K562 (cell line): ENCODE data around the gene FMOD. TPM values are rescaled to one million over a fixed set of nuclear protein-coding genes. Genes with fewer than 3 reads are reported as not detected.
A peak's percentile ranks its signal among the peaks of the same experiment; 100 is the strongest.

ENCODE experiments used
- CREBBP ChIP-seq: IDR thresholded peaks from one replicate; pipeline ENCODE4 v1.6.1; 2012; ENCODE audit warnings: low read depth, mild to moderate bottlenecking, control low read depth, inconsistent platforms, low read length
- EGR1 ChIP-seq: fragments of 450-650 bp; conservative IDR thresholded peaks from 2 replicates; pipeline ENCODE4 v1.6.1; 2017; ENCODE audit warnings: mild to moderate bottlenecking
- FOS ChIP-seq: IDR thresholded peaks from 3 replicates; pipeline ENCODE4 v1.6.1; 2011; ENCODE audit not compliant: insufficient read length; ENCODE audit errors: extremely low read depth
- FOXK2 ChIP-seq, 2 experiments: fragments of 450-650 bp; IDR thresholded peaks in 1 of 2; conservative IDR thresholded peaks in 1 of 2; 2 replicates each; pipeline ENCODE4 v1.6.1; 2016; ENCODE audit warnings: low read depth in 2 of 2, mild to moderate bottlenecking in 1 of 2
- GABPB2 ChIP-seq: fragments of 250-450 bp; sonication (Bioruptor Pico); conservative IDR thresholded peaks from 2 replicates; pipeline ENCODE4 v1.5.1; 2021; ENCODE audit warnings: mild to moderate bottlenecking
- ID3 ChIP-seq, 2 experiments: fragments of 250-450 bp in 1 of 2; fragments of 450-650 bp in 1 of 2; sonication (Bioruptor Pico) in 1 of 2; IDR thresholded peaks; 2 replicates each; pipeline versions ENCODE4 v1.6.1 to v1.8.0; 2016 to 2021; ENCODE audit warnings: mild to moderate bottlenecking in 2 of 2, moderate library complexity in 2 of 2, missing compliant biosample characterization in 1 of 2, missing genetic modification characterization in 1 of 2
- JUNB ChIP-seq: fragments of 450-650 bp; formaldehyde crosslinking; conservative IDR thresholded peaks from 2 replicates; pipeline ENCODE4 v1.4.0; 2020; ENCODE audit warnings: mild to moderate bottlenecking
- MAZ ChIP-seq, 2 experiments: fragments of 450-650 bp in 1 of 2; sonication (generic) in 1 of 2; formaldehyde crosslinking; IDR thresholded peaks in 1 of 2; conservative IDR thresholded peaks in 1 of 2; 2 replicates each; pipeline versions ENCODE4 v1.4.0 to v1.5.0; 2020; ENCODE audit warnings: mild to moderate bottlenecking in 1 of 2, missing genetic modification reagents in 1 of 2
- NONO ChIP-seq, 2 experiments: fragments of 200-400 bp in 1 of 2; fragments of 450-650 bp in 1 of 2; formaldehyde crosslinking in 1 of 2; IDR thresholded peaks; 2 replicates each; pipeline ENCODE4 v1.6.1; 2017; ENCODE audit warnings: low read depth in 2 of 2, mild to moderate bottlenecking in 2 of 2, moderate library complexity in 2 of 2, low read length in 1 of 2
- PKNOX1 ChIP-seq: fragments of 450-650 bp; IDR thresholded peaks from 2 replicates; pipeline ENCODE4 v1.6.1; 2016
- PML ChIP-seq: IDR thresholded peaks from 2 replicates; pipeline ENCODE4 v1.6.1; 2012; ENCODE audit warnings: low read length, inconsistent platforms
- RFX7 ChIP-seq: fragments of 250-450 bp; sonication (Bioruptor Pico); IDR thresholded peaks from 2 replicates; pipeline ENCODE4 v1.5.1; 2021; ENCODE audit warnings: mild to moderate bottlenecking
- RHOXF2B ChIP-seq: fragments of 250-450 bp; sonication (Bioruptor Pico); conservative IDR thresholded peaks from 2 replicates; pipeline ENCODE4 v1.5.1; 2021
- SRSF9 ChIP-seq: fragments of 200-400 bp; formaldehyde crosslinking; IDR thresholded peaks from 2 replicates; pipeline ENCODE4 v1.6.1; 2017; ENCODE audit warnings: low read depth, low read length, borderline replicate concordance
- TEAD2 ChIP-seq: fragments of 450-650 bp; IDR thresholded peaks from 2 replicates; pipeline ENCODE4 v1.6.1; 2016; ENCODE audit warnings: missing genetic modification characterization, control low read depth, missing compliant biosample characterization
- TFAM ChIP-seq: fragments of 250-450 bp; sonication (Bioruptor Pico); conservative IDR thresholded peaks from 2 replicates; pipeline ENCODE4 v1.5.0; 2021; ENCODE audit warnings: mild to moderate bottlenecking, moderate library complexity
- ZNF444 ChIP-seq: fragments of 250-450 bp; sonication (Bioruptor Pico); IDR thresholded peaks from 2 replicates; pipeline ENCODE4 v1.4.0; 2020; ENCODE audit warnings: mild to moderate bottlenecking, moderate library complexity
- ZNF699 ChIP-seq: fragments of 250-450 bp; sonication (Bioruptor Pico); IDR thresholded peaks from 2 replicates; pipeline ENCODE4 v1.8.0; 2021; ENCODE audit warnings: mild to moderate bottlenecking, moderate library complexity; ENCODE audit not compliant: insufficient replicate concordance
- ZNF75A ChIP-seq: fragments of 450-650 bp; formaldehyde crosslinking; IDR thresholded peaks from 2 replicates; pipeline ENCODE4 v1.4.0; 2020; ENCODE audit warnings: mild to moderate bottlenecking
- ZNF766 ChIP-seq: fragments of 200-800 bp; sonication (Bioruptor generic); conservative IDR thresholded peaks from 2 replicates; pipeline ENCODE4 v1.6.1; 2016; ENCODE audit warnings: missing genetic modification characterization, missing compliant biosample characterization
- ZNF830 ChIP-seq: fragments of 250-450 bp; sonication (Bioruptor Pico); IDR thresholded peaks from 2 replicates; pipeline ENCODE4 v1.5.0; 2021; ENCODE audit warnings: mild to moderate bottlenecking
- polyA plus RNA-seq, 8 experiments: library from polyadenylated mRNA; depleted of rRNA in 4 of 8; stranded (reverse) in 5 of 8; unstranded in 3 of 8; fragments of >200 nt; fragmentation: Nextera tagmentation in 2 of 8; fragmentation: Illumina TruSeq in 1 of 8; extraction: Ambion mirVana in 2 of 8; extraction: Trizol in 1 of 8; gene quantifications; 2 replicates each; pipeline versions ENCODE4 v1.2.1 to v1.2.3, GENCODE V29; 2011 to 2014; ENCODE audit warnings: inconsistent platforms in 1 of 8, missing spikeins in 1 of 8
- total RNA-seq, 7 experiments: library from RNA; depleted of rRNA in 6 of 7; stranded (reverse); fragments of >200 nt in 6 of 7; fragmentation: Illumina TruSeq in 2 of 7; extraction: Trizol in 2 of 7; gene quantifications; 2 replicates each; pipeline versions ENCODE4 v1.2.1 to v1.2.3, GENCODE V29; 2011 to 2021; ENCODE audit warnings: low replicate concordance in 1 of 7
- TF ChIP-seq, protein P1 (sequence below), 2 experiments: fragments of 450-650 bp; IDR thresholded peaks; 2 replicates each; pipeline ENCODE4 v1.6.1; 2016
- TF ChIP-seq, protein P2 (sequence below): sonication (generic); formaldehyde crosslinking; IDR thresholded peaks from 2 replicates; pipeline ENCODE4 v1.4.0; 2020; ENCODE audit warnings: mild to moderate bottlenecking, missing genetic modification reagents

FMOD gene
- total and polyA plus RNA-seq, 9 of the 15 experiments (the other 6 are each of a cell fraction or from before 2014, with no cell fraction given): 0.03 to 0.13 (median 0.03) TPM; not detected in 6

- TF ChIP-seq ZNF75A (CRISPR knock-in tag): no peak
- TF ChIP-seq FOXK2 (conservative IDR thresholded peaks at IDR 0.05 in 1 of 2, IDR thresholded peaks at IDR 0.05 in 1 of 2; ENCODE audit: low read depth in 2 of 2): peak; percentile 88 to 89
- no peak for TF ChIP-seq PML
- TF ChIP-seq JUNB (CRISPR knock-in tag): no peak
- no peak for TF ChIP-seq NONO (IDR thresholded peaks at IDR 0.05; ENCODE audit: low read depth in 2 of 2, low read length in 1 of 2)
- no peak for TF ChIP-seq PKNOX1
- TF ChIP-seq TFAM (CRISPR knock-in tag): no peak
- no peak for TF ChIP-seq CREBBP
- TF ChIP-seq TEAD2 (tag): no peak
- TF ChIP-seq, protein P1, sequence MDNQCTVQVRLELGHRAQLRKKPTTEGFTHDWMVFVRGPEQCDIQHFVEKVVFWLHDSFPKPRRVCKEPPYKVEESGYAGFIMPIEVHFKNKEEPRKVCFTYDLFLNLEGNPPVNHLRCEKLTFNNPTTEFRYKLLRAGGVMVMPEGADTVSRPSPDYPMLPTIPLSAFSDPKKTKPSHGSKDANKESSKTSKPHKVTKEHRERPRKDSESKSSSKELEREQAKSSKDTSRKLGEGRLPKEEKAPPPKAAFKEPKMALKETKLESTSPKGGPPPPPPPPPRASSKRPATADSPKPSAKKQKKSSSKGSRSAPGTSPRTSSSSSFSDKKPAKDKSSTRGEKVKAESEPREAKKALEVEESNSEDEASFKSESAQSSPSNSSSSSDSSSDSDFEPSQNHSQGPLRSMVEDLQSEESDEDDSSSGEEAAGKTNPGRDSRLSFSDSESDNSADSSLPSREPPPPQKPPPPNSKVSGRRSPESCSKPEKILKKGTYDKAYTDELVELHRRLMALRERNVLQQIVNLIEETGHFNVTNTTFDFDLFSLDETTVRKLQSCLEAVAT (IDR thresholded peaks at IDR 0.05): 0 out of 4 replicates have a peak, but pooled peaks of 1 of the 2 experiments have one; percentile 39
- TF ChIP-seq ZNF444 (CRISPR knock-in tag): no peak
- 0 out of 2 replicates have a peak, but pooled peaks have one; percentile 68 for TF ChIP-seq ZNF830 (CRISPR knock-in tag)
- TF ChIP-seq GABPB2 (CRISPR knock-in tag): no peak
- no peak for TF ChIP-seq SRSF9
- no peak for TF ChIP-seq RFX7 (CRISPR knock-in tag)
- TF ChIP-seq MAZ (CRISPR knock-in tag; conservative IDR thresholded peaks at IDR 0.05 in 1 of 2, IDR thresholded peaks at IDR 0.05 in 1 of 2): peak in 1 of 2 experiments; percentile 13; a peak in 1 of 4 replicates
- TF ChIP-seq ZNF699: no peak
- peak; percentile 44; the same call in 1 of the 2 replicates for TF ChIP-seq EGR1
- TF ChIP-seq ID3 (CRISPR knock-in tag; IDR thresholded peaks at IDR 0.05): no peak
- TF ChIP-seq ID3 (tag; IDR thresholded peaks at IDR 0.05): no peak
- TF ChIP-seq RHOXF2B (CRISPR knock-in tag): no peak
- TF ChIP-seq FOS: peak; percentile 78
- TF ChIP-seq, protein P2, sequence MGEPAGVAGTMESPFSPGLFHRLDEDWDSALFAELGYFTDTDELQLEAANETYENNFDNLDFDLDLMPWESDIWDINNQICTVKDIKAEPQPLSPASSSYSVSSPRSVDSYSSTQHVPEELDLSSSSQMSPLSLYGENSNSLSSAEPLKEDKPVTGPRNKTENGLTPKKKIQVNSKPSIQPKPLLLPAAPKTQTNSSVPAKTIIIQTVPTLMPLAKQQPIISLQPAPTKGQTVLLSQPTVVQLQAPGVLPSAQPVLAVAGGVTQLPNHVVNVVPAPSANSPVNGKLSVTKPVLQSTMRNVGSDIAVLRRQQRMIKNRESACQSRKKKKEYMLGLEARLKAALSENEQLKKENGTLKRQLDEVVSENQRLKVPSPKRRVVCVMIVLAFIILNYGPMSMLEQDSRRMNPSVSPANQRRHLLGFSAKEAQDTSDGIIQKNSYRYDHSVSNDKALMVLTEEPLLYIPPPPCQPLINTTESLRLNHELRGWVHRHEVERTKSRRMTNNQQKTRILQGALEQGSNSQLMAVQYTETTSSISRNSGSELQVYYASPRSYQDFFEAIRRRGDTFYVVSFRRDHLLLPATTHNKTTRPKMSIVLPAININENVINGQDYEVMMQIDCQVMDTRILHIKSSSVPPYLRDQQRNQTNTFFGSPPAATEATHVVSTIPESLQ (CRISPR knock-in tag): 0 out of 2 replicates have a peak, but pooled peaks have one; percentile 28
- 0 out of 2 replicates have a peak, but pooled peaks have one; percentile 22 for TF ChIP-seq ZNF766 (CRISPR knock-in tag)
Observed at GRCh38 chr1:203326830-203327683, 23.9 kb downstream of the FMOD start (continued).
